T-helper 2 cell treated with Interferon-gamma antibody and Interleukin-4, amounts not matched to agents 5 μg/mL and 100 μg/mL, for 36 hours (primary cell): ENCODE results near the gene MAPK8IP2.
"Not testable (repeated sequence)": the region's sequence is repeated elsewhere in the genome, so short reads cannot be mapped to it uniquely, and the experiment has no call there.

ENCODE experiments used
- DNase-seq: peaks from one replicate; pipeline ENCODE4 v3.0.0; 2021; ENCODE audit warnings: low spot score
- H3K27ac Mint-ChIP-seq: one replicate; pipeline ENCODE4 v1.8.0; 2021; ENCODE audit warnings: mild to moderate bottlenecking, mixed read lengths
- H3K27me3 Mint-ChIP-seq: one replicate; pipeline ENCODE4 v1.8.0; 2021; ENCODE audit warnings: low read depth, mixed read lengths
- H3K36me3 Mint-ChIP-seq: one replicate; pipeline ENCODE4 v1.8.0; 2021; ENCODE audit warnings: low read depth, mixed read lengths
- H3K4me1 Mint-ChIP-seq: one replicate; pipeline ENCODE4 v1.8.0; 2021; ENCODE audit warnings: low read depth, mixed read lengths
- H3K4me3 Mint-ChIP-seq: one replicate; pipeline ENCODE4 v1.8.0; 2022; ENCODE audit warnings: mild to moderate bottlenecking, moderate library complexity, mixed read lengths
- H3K9me3 Mint-ChIP-seq: one replicate; pipeline ENCODE4 v1.8.0; 2021; ENCODE audit warnings: mixed read lengths

MAPK8IP2 gene

GRCh38 chr22:50608058-50608840 lies 7.7 kb downstream of the MAPK8IP2 start:
- H3K4me1 Mint-ChIP-seq, H3K4me3 Mint-ChIP-seq, DNase-seq, H3K9me3 Mint-ChIP-seq, H3K36me3 Mint-ChIP-seq, H3K27ac Mint-ChIP-seq: not testable (repeated sequence)
- H3K27me3 Mint-ChIP-seq = peaks cover 16% of the 10 kb centered on the region

- H3K4me1 Mint-ChIP-seq = peaks cover 3% of the 10 kb centered on the region
- H3K36me3 Mint-ChIP-seq = no peaks in the 10 kb centered on the region
- DNase-seq = no peak
- no peak overlapping the region for H3K27ac Mint-ChIP-seq
- peaks cover 13% of the 10 kb centered on the region for H3K27me3 Mint-ChIP-seq
- H3K9me3 Mint-ChIP-seq = no peaks in the 10 kb centered on the region
- H3K4me3 Mint-ChIP-seq = no peak overlapping the region
Measured at GRCh38 chr22:50608996-50609395, 8.4 kb downstream of the MAPK8IP2 start.

- Mint-ChIP-seq H3K27ac (no peak overlapping the region), H3K4me3 (no peak overlapping the region), H3K4me1 (peaks cover 3% of the 10 kb centered on the region), H3K36me3 (no peaks in the 10 kb centered on the region), H3K9me3 (no peaks in the 10 kb centered on the region), H3K27me3 (peaks cover 17% of the 10 kb centered on the region)
- DNase-seq = no peak
Measured at GRCh38 chr22:50609599-50609998, 9.0 kb downstream of the MAPK8IP2 start.

- Mint-ChIP-seq H3K4me1 (peaks cover 3% of the 10 kb centered on the region), H3K27ac (no peak overlapping the region), H3K4me3 (no peak overlapping the region), H3K36me3 (no peaks in the 10 kb centered on the region), H3K9me3 (no peaks in the 10 kb centered on the region), H3K27me3 (peaks cover 17% of the 10 kb centered on the region)
- DNase-seq = no peak
Measured at GRCh38 chr22:50610041-50610451, 9.5 kb downstream of the MAPK8IP2 start.

- Mint-ChIP-seq H3K36me3 (no peaks in the 10 kb centered on the region), H3K27ac (no peak overlapping the region), H3K4me1 (peaks cover 3% of the 10 kb centered on the region), H3K9me3 (no peaks in the 10 kb centered on the region), H3K27me3 (peaks cover 17% of the 10 kb centered on the region), H3K4me3 (no peak overlapping the region)
- DNase-seq = no peak
Measured at GRCh38 chr22:50610581-50610980, 10.0 kb downstream of the MAPK8IP2 start.

- Mint-ChIP-seq H3K4me1 (peaks cover 3% of the 10 kb centered on the region), H3K9me3 (no peaks in the 10 kb centered on the region), H3K36me3 (no peaks in the 10 kb centered on the region), H3K27me3 (peaks cover 12% of the 10 kb centered on the region), H3K4me3 (no peak overlapping the region), H3K27ac (no peak overlapping the region)
- DNase-seq = no peak
Measured at GRCh38 chr22:50611341-50612060, 10.9 kb downstream of the MAPK8IP2 start.

GRCh38 chr22:50612168-50612527 lies 11.6 kb downstream of the MAPK8IP2 start:
- no peaks in the 10 kb centered on the region for H3K36me3 Mint-ChIP-seq
- peaks cover 10% of the 10 kb centered on the region for H3K27me3 Mint-ChIP-seq
- DNase-seq = no peak

GRCh38 chr22:50612528-50613221 lies 12.1 kb downstream of the MAPK8IP2 start:
- Mint-ChIP-seq H3K27ac (no peak overlapping the region), H3K9me3 (no peaks in the 10 kb centered on the region), H3K4me3 (no peak overlapping the region), H3K36me3 (no peaks in the 10 kb centered on the region), H3K4me1 (peaks cover 3% of the 10 kb centered on the region), H3K27me3 (peaks cover 6% of the 10 kb centered on the region)
- no peak for DNase-seq

More at GRCh38 chr22:50612168-50612527, 11.6 kb downstream of the MAPK8IP2 start:
- Mint-ChIP-seq H3K27ac (no peak overlapping the region), H3K9me3 (no peaks in the 10 kb centered on the region), H3K4me3 (no peak overlapping the region), H3K4me1 (peaks cover 3% of the 10 kb centered on the region)

- peaks cover 3% of the 10 kb centered on the region for H3K4me1 Mint-ChIP-seq
- peaks cover 6% of the 10 kb centered on the region for H3K27me3 Mint-ChIP-seq
- H3K36me3 Mint-ChIP-seq = no peaks in the 10 kb centered on the region
- H3K9me3 Mint-ChIP-seq = no peaks in the 10 kb centered on the region
- no peak overlapping the region for H3K4me3 Mint-ChIP-seq
- no peak overlapping the region for H3K27ac Mint-ChIP-seq
- no peak for DNase-seq
Measured at GRCh38 chr22:50613291-50613981, 12.8 kb downstream of the MAPK8IP2 start.

- H3K27ac Mint-ChIP-seq, H3K9me3 Mint-ChIP-seq, H3K27me3 Mint-ChIP-seq, H3K4me3 Mint-ChIP-seq, H3K4me1 Mint-ChIP-seq, H3K36me3 Mint-ChIP-seq, DNase-seq: not testable (repeated sequence)
Measured at GRCh38 chr22:50614296-50614695, 13.7 kb downstream of the MAPK8IP2 start.

- H3K27me3 Mint-ChIP-seq = no peaks in the 10 kb centered on the region
- H3K9me3 Mint-ChIP-seq = no peaks in the 10 kb centered on the region
- DNase-seq = peak; percentile 76
- H3K4me3 Mint-ChIP-seq = peak overlapping the region; percentile 88
- peaks cover 29% of the 10 kb centered on the region for H3K4me1 Mint-ChIP-seq
- H3K36me3 Mint-ChIP-seq = peaks cover 6% of the 10 kb centered on the region
- peak overlapping the region; percentile 97 for H3K27ac Mint-ChIP-seq
Measured at GRCh38 chr22:50620593-50621355, 20.2 kb downstream of the MAPK8IP2 start.

- no peaks in the 10 kb centered on the region for H3K27me3 Mint-ChIP-seq
- peaks cover 30% of the 10 kb centered on the region for H3K4me1 Mint-ChIP-seq
- no peaks in the 10 kb centered on the region for H3K9me3 Mint-ChIP-seq
- DNase-seq = peak; percentile 68
- H3K4me3 Mint-ChIP-seq = peak overlapping the region; percentile 88
- H3K27ac Mint-ChIP-seq = peak overlapping the region; percentile 97
- H3K36me3 Mint-ChIP-seq = peaks cover 6% of the 10 kb centered on the region
Measured at GRCh38 chr22:50621356-50621880, 20.8 kb downstream of the MAPK8IP2 start.
